ENCODE measurements around the gene CNTD1.

- TF ChIP-seq CTCF (conservative IDR thresholded peaks at IDR 0.05; ENCODE audit: low read depth, low read length) (no peak), BHLHE40 (IDR thresholded peaks at IDR 0.05; ENCODE audit: low read depth, low read length) (no peak), MAFK (IDR thresholded peaks at IDR 0.05; ENCODE audit: low read depth, low read length) (no peak), MAZ (IDR thresholded peaks at IDR 0.05; ENCODE audit: borderline replicate concordance, low read depth, low read length) (no peak), RCOR1 (IDR thresholded peaks at IDR 0.05; ENCODE audit: insufficient replicate concordance, low read length) (no peak), POLR2A (IDR thresholded peaks at IDR 0.05; ENCODE audit: low read depth, low read length) (no peak), RAD21 (IDR thresholded peaks at IDR 0.05; ENCODE audit: low read length) (no peak), MXI1 (IDR thresholded peaks at IDR 0.05; ENCODE audit: borderline replicate concordance, low read depth, low read length) (no peak), CHD1 (IDR thresholded peaks at IDR 0.05; ENCODE audit: low read depth, low read length) (no peak), SMC3 (IDR thresholded peaks at IDR 0.05; ENCODE audit: low read depth, low read length) (no peak), NFE2L2 (IDR thresholded peaks at IDR 0.05; ENCODE audit: low read depth, low read length) (no peak)
These were observed 16.2 kb downstream of the CNTD1 start for GRCh38 chr17:42814633-42815399.
